Neuronal stem cell (in vitro differentiated cells): Measurements from ENCODE around the gene CAPN11.

ENCODE experiments used
- DNase-seq: peaks from one replicate; pipeline ENCODE4 v3.0.0-alpha.2; 2013; ENCODE audit warnings: low spot score
- H2AFZ ChIP-seq: one replicate; pipeline ENCODE4 v1.6.1; 2013; ENCODE audit warnings: mild to moderate bottlenecking, low read length, inconsistent platforms
- H2AK5ac ChIP-seq: 2 replicates; pipeline ENCODE4 v1.6.1; 2013; ENCODE audit warnings: low read depth, mild to moderate bottlenecking, inconsistent platforms, low read length, moderate library complexity, mixed read lengths
- H2BK120ac ChIP-seq: 2 replicates; pipeline ENCODE4 v1.6.1; 2013; ENCODE audit warnings: low read depth, mild to moderate bottlenecking, inconsistent platforms, low read length, moderate library complexity, mixed read lengths
- H2BK12ac ChIP-seq: one replicate; pipeline ENCODE4 v1.6.1; 2013; ENCODE audit warnings: low read length, inconsistent platforms
- H2BK15ac ChIP-seq: 2 replicates; pipeline ENCODE4 v1.6.1; 2013; ENCODE audit warnings: mild to moderate bottlenecking, low read length, inconsistent platforms, mixed read lengths
- H2BK5ac ChIP-seq: one replicate; pipeline ENCODE4 v1.6.1; 2013; ENCODE audit warnings: inconsistent platforms, mild to moderate bottlenecking, low read length, moderate library complexity
- H3K14ac ChIP-seq: one replicate; pipeline ENCODE4 v1.6.1; 2013; ENCODE audit warnings: low read length, inconsistent platforms
- H3K18ac ChIP-seq: 2 replicates; pipeline ENCODE4 v1.6.1; 2013; ENCODE audit warnings: low read length, inconsistent platforms
- H3K23ac ChIP-seq: 2 replicates; pipeline ENCODE4 v1.6.1; 2013; ENCODE audit warnings: low read depth, mild to moderate bottlenecking, mixed read lengths, low read length, inconsistent platforms; ENCODE audit not compliant: poor library complexity
- H3K27ac ChIP-seq: replicated peaks from 3 replicates; pipeline ENCODE4 v1.5.1; 2013; ENCODE audit warnings: low read length, inconsistent platforms
- H3K27me3 ChIP-seq, 3 experiments: 2 replicates each; pipeline ENCODE4 v1.6.1; 2013; ENCODE audit warnings: low read length in 3 of 3, mild to moderate bottlenecking in 2 of 3, inconsistent platforms in 1 of 3, low read depth in 1 of 3, mixed read lengths in 1 of 3, moderate library complexity in 1 of 3; ENCODE audit not compliant: control insufficient read depth in 3 of 3, insufficient read depth in 3 of 3
- H3K36me3 ChIP-seq, 2 donors: replicated peaks in 1 of 2; 2 replicates each; pipeline ENCODE4 v1.6.1; 2013; ENCODE audit warnings: low read length in 2 of 2; ENCODE audit not compliant: control insufficient read depth in 2 of 2, insufficient read depth in 2 of 2
- H3K4ac ChIP-seq: 2 replicates; pipeline ENCODE4 v1.6.1; 2013; ENCODE audit warnings: inconsistent platforms, mild to moderate bottlenecking, low read length, moderate library complexity
- H3K4me1 ChIP-seq, 2 donors: 1 replicate in 1 of 2; 2 replicates in 1 of 2; pipeline ENCODE4 v1.6.1; 2013; ENCODE audit warnings: low read length in 2 of 2, low read depth in 1 of 2; ENCODE audit not compliant: control insufficient read depth in 2 of 2, insufficient read depth in 1 of 2
- H3K4me2 ChIP-seq: one replicate; pipeline ENCODE4 v1.6.1; 2013; ENCODE audit warnings: mild to moderate bottlenecking, low read length, inconsistent platforms; ENCODE audit not compliant: insufficient read depth, poor library complexity, severe bottlenecking
- H3K4me3 ChIP-seq, 2 donors: 2 replicates each; pipeline ENCODE4 v1.5.1; 2013; ENCODE audit warnings: low read length in 2 of 2, mild to moderate bottlenecking in 2 of 2, inconsistent platforms in 1 of 2, moderate library complexity in 1 of 2
- H3K79me1 ChIP-seq: one replicate; pipeline ENCODE4 v1.6.1; 2013; ENCODE audit warnings: low read depth, mild to moderate bottlenecking, inconsistent platforms, low read length, moderate library complexity
- H3K9ac ChIP-seq: one replicate; pipeline ENCODE4 v1.6.1; 2013; ENCODE audit warnings: mild to moderate bottlenecking, low read depth, low read length, inconsistent platforms; ENCODE audit not compliant: poor library complexity
- H3K9me3 ChIP-seq, 2 donors: replicated peaks in 1 of 2; 2 replicates each; pipeline versions ENCODE3 to v1.6.1; 2013; ENCODE audit warnings: low read length in 2 of 2, mild to moderate bottlenecking in 2 of 2, inconsistent platforms in 1 of 2, low read depth in 1 of 2, mixed read lengths in 1 of 2, moderate library complexity in 1 of 2; ENCODE audit not compliant: control insufficient read depth in 2 of 2, insufficient read depth in 1 of 2
- H4K8ac ChIP-seq: one replicate; pipeline ENCODE4 v1.6.1; 2013; ENCODE audit warnings: low read depth, mild to moderate bottlenecking, inconsistent platforms, low read length, moderate library complexity
- H4K91ac ChIP-seq: one replicate; pipeline ENCODE4 v1.6.1; 2013; ENCODE audit warnings: low read length, low read depth, mild to moderate bottlenecking, inconsistent platforms; ENCODE audit not compliant: poor library complexity
- WGBS, 2 donors: extraction: QIAGEN DNeasy Blood & Tissue Kit; methylation state at CpG; one replicate each; pipeline ENCODE4 v1.1.7; 2013; ENCODE audit warnings: missing lambda C conversion rate in 2 of 2, mixed read lengths in 1 of 2; ENCODE audit not compliant: insufficient read length in 2 of 2, insufficient replicate concordance in 1 of 2; ENCODE audit errors: extremely low coverage in 2 of 2; 5-methylcytosine and 5-hydroxymethylcytosine counted together

CAPN11 gene

GRCh38 chr6:44189257-44189656 is 30.6 kb downstream of the CAPN11 start:
- Histone ChIP-seq H3K9ac (no peak overlapping the region), H3K36me3 (no peaks in the 10 kb centered on the region), H3K18ac (no peak overlapping the region), H3K4me2 (no peak overlapping the region), H3K79me1 (no peaks in the 10 kb centered on the region), H2AFZ (no peak overlapping the region), H2AK5ac (no peak overlapping the region), H2BK5ac (peak overlapping the region; percentile 2), H3K14ac (no peak overlapping the region), H3K27me3 (no peaks in the 10 kb centered on the region), H3K4ac (no peak overlapping the region), H2BK15ac (no peak overlapping the region), H3K23ac (no peak overlapping the region), H3K9me3 (no peaks in the 10 kb centered on the region), H3K4me3 (no peak overlapping the region), H3K27ac (no peak overlapping the region), H4K91ac (no peak overlapping the region), H3K4me1 (peaks cover 17% of the 10 kb centered on the region in 2 donors), H4K8ac (no peak overlapping the region), H2BK12ac (no peak overlapping the region), H2BK120ac (no peak overlapping the region)
- no CpG with 5 or more reads among the region's 2 CpGs for WGBS, 2 donors
- no peak for DNase-seq

- no peak overlapping the region for H2AFZ ChIP-seq
- H3K18ac ChIP-seq = no peak overlapping the region
- H3K27ac ChIP-seq = no peak overlapping the region
- no peak overlapping the region for H2AK5ac ChIP-seq
- H3K4me1 ChIP-seq = peaks cover 17% of the 10 kb centered on the region in 2 donors
- no peak overlapping the region for H4K8ac ChIP-seq
- H3K23ac ChIP-seq = no peak overlapping the region
- no peak overlapping the region for H2BK5ac ChIP-seq
- H3K36me3 ChIP-seq = no peaks in the 10 kb centered on the region
- no peak overlapping the region for H3K4me3 ChIP-seq
- no peak overlapping the region for H2BK120ac ChIP-seq
- H3K4ac ChIP-seq = no peak overlapping the region
- no peaks in the 10 kb centered on the region for H3K9me3 ChIP-seq
- H3K4me2 ChIP-seq = no peak overlapping the region
- no peak overlapping the region for H4K91ac ChIP-seq
- H3K79me1 ChIP-seq = no peaks in the 10 kb centered on the region
- DNase-seq = no peak
- no peaks in the 10 kb centered on the region for H3K27me3 ChIP-seq
- no peak overlapping the region for H2BK12ac ChIP-seq
- no CpG with 5 or more reads among the region's 2 CpGs for whole genome bisulfite sequencing, 2 donors
- no peak overlapping the region for H2BK15ac ChIP-seq
- no peak overlapping the region for H3K14ac ChIP-seq
- H3K9ac ChIP-seq = no peak overlapping the region
These were observed 32.1 kb downstream of the CAPN11 start for GRCh38 chr6:44190715-44191114.

- WGBS, 2 donors = no CpG with 5 or more reads among the region's 10 CpGs
- no peak overlapping the region for H4K91ac ChIP-seq
- no peak overlapping the region for H3K4me3 ChIP-seq
- peak overlapping the region; percentile 66 for H2BK15ac ChIP-seq
- H3K4ac ChIP-seq = no peak overlapping the region
- no peaks in the 10 kb centered on the region for H3K36me3 ChIP-seq
- no peak overlapping the region for H3K27ac ChIP-seq
- H3K9ac ChIP-seq = no peak overlapping the region
- H2BK120ac ChIP-seq = no peak overlapping the region
- H3K9me3 ChIP-seq = no peaks in the 10 kb centered on the region
- peak overlapping the region; percentile 91 for H2AFZ ChIP-seq
- H3K23ac ChIP-seq = no peak overlapping the region
- no peak overlapping the region for H3K14ac ChIP-seq
- peaks cover 6 to 8% of the 10 kb centered on the region in 2 donors for H3K4me1 ChIP-seq
- no peaks in the 10 kb centered on the region for H3K27me3 ChIP-seq
- H2AK5ac ChIP-seq = no peak overlapping the region
- no peaks in the 10 kb centered on the region for H3K79me1 ChIP-seq
- DNase-seq = no peak
- no peak overlapping the region for H3K18ac ChIP-seq
- H4K8ac ChIP-seq = no peak overlapping the region
- H2BK5ac ChIP-seq = no peak overlapping the region
- H3K4me2 ChIP-seq = no peak overlapping the region
- no peak overlapping the region for H2BK12ac ChIP-seq
These were observed 33.9 kb downstream of the CAPN11 start for GRCh38 chr6:44192428-44193041.

- no peak overlapping the region for H2BK12ac ChIP-seq
- H3K4me2 ChIP-seq = no peak overlapping the region
- no peak overlapping the region for H4K8ac ChIP-seq
- H3K36me3 ChIP-seq = no peaks in the 10 kb centered on the region
- H2AK5ac ChIP-seq = no peak overlapping the region
- H2BK5ac ChIP-seq = no peak overlapping the region
- H3K18ac ChIP-seq = no peak overlapping the region
- H3K14ac ChIP-seq = no peak overlapping the region
- H3K79me1 ChIP-seq = no peaks in the 10 kb centered on the region
- no peak overlapping the region for H3K4me3 ChIP-seq
- no peak overlapping the region for H3K4ac ChIP-seq
- H3K9ac ChIP-seq = no peak overlapping the region
- H2BK15ac ChIP-seq = no peak overlapping the region
- H4K91ac ChIP-seq = no peak overlapping the region
- H3K4me1 ChIP-seq = peaks cover 6 to 8% of the 10 kb centered on the region in 2 donors
- H3K9me3 ChIP-seq = no peaks in the 10 kb centered on the region
- H2BK120ac ChIP-seq = no peak overlapping the region
- H3K27ac ChIP-seq = no peak overlapping the region
- no peak overlapping the region for H2AFZ ChIP-seq
- no peak overlapping the region for H3K23ac ChIP-seq
- no CpG with 5 or more reads among the region's 8 CpGs for WGBS, 2 donors
- no peak for DNase-seq
- no peaks in the 10 kb centered on the region for H3K27me3 ChIP-seq
These were observed 34.8 kb downstream of the CAPN11 start for GRCh38 chr6:44193307-44193910.
